Hypothalamus (tissue), 51 donors: Measurements from ENCODE around the gene TMEM237.
A peak's percentile ranks its signal among the peaks of the same experiment; 100 is the strongest.

Source experiments
- DNase-seq, 51 donors: peaks; one replicate each; lab custom pipeline; 2025; lab: John Stamatoyannopoulos, UW

TMEM237 gene

GRCh38 chr2:201642579-201643215 is 606 bp downstream of the TMEM237 start:
- DNase-seq, result peak; percentile 24 to 91 (median 74)

DNA sequence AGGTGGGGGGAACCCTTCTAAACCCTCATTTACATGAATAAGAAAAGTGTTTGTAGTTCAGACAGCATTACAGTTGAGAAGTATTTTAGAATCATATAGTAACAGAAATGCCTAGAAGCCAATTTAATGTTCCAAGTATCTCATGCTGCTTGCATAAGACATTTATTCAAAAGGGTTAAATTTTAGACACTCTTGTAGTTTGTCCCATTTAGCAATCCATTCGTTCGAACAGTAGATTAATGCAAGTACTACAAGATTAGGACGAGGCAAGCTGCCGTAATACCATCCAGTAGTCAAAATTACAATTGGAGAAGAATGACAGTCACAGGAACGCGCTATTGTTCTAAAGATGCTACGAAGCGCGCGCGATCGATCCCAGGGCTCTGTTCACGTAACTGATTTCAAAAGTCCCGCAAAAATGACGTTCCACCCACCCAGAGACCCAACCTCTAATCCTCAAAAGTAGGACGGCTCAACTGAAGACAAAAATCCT is 1.2 kb downstream of the TMEM237 start:
- DNase-seq, result peak in 3 of 51 donors; percentile 27 to 81 (median 30)

DNA sequence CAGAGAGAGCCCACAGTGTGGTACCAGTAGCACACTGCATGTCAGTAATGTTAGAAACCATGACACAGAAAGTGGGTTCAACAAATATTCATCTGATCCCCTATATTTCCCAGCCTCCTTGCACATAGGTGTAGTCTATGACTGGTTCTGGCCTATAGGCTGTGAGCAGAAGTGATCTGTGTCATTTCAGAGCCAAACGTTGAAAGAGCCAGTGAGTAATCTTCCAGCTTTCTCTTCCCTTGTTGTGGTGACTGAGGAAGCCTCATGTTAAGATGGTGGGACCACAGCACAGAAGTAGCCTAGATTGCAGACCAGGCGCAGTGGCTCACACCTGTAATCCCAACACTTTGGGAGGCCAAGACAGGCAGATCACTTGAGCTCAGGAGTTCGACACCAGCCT is 4.1 kb downstream of the TMEM237 start:
- no peak for DNase-seq

- DNase-seq, result no peak
Measured at GRCh38 chr2:201638326-201638725, 5.0 kb downstream of the TMEM237 start.

DNA sequence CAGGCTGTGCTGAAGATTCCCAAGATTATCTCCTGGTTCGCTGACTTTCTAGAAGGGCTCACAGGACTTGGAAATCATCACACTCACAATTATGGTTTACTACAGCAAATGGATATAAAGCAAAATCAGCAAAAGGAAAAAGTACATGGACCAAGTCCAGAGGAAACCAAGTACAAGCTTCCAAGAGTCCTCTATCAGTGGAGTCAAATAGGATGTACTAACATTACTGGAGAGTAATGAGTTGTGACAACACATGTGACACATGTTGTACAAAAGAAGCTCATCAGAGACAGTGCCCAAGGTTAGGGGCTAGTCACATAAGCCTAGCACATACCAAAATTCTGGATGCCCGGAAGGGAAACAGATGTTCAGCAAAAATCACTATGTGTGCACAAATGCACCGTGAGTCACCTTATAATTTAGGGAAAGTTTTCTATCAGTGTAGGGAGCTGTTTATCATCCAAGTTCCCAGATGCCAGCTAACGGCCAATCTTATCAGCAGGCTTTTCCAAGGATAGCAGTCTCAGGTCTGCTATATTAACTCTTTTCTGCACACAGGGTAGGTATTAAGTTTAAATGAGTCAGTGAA is 9.5 kb downstream of the TMEM237 start:
- DNase-seq, result no peak

- DNase-seq, result no peak
Measured at GRCh38 chr2:201631041-201631440, 12.3 kb downstream of the TMEM237 start.

DNA sequence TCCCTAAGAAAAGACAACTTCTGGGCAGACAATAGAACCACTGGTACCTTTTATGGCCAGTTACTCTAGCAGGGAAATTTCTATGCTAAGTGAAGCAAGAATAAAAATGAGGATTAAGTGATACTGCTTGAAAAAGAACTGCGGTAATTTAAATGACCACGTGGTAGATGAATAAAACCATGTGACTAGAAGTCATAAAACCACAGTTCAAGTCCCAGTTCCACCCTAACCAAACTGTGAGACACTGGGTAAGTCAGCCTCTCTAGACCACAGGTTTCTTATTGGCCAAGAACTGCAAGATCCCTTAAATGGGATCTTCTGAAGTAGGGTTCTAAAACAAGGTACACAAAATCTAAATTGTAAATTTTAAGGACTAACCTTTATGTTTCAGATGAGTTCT is 12.7 kb downstream of the TMEM237 start:
- DNase-seq, result no peak

- DNase-seq, result no peak
Measured at GRCh38 chr2:201628545-201628944, 14.8 kb downstream of the TMEM237 start.

DNA sequence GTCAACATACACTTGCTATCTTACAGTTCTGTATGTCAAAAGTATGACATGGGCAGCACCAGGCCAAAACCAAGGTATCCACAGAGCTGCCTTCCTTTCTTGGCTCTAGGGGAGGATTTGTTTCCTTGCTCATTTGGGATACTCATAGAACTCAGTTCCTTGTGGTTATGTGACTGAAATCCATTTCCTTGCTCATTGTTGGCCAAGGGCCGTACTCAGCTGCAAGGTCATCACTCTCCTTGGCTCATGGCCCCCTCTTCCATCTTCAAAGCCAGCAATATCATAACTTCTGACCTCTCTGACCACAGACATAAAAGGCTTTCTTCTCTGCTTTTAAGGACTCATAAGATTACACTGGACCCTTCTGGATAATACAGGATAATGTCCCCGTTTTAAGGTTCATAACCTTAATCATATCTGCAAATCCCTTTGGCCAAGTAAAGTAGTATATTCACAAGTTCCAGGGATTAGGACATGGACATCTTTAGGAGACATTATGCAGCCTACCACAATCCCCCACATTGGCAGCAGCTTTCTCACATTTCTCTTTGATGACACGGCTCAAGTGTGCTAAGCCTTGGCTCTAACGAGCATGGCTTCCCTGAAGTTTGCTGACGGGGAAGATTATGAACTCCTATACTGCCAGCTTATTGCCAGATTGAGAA is 20.9 kb downstream of the TMEM237 start:
- no peak for DNase-seq

GRCh38 chr2:201621293-201621999 is 21.9 kb downstream of the TMEM237 start:
- no peak for DNase-seq

- peak in 41 of 51 donors; percentile 1 to 73 (median 24) for DNase-seq
Measured at GRCh38 chr2:201618744-201619662, 24.3 kb downstream of the TMEM237 start.

DNA sequence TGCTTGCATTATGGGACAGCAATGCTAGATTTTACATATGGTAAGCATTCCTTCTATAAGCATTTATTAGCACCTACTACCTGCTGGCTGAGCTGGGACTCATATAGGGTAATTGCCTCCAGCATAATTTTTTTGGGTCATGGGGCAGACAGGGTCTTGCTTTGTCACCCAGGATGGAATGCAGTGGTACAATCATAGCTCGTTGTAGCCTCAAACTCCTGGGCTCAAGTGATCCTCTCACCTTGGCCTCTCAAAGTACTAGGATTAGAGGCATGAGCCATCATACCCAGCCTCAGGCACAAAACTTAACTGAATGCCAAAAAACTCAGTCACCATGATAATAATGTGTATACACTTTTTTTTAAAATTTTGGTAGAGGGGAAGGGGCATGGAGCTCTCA is 35.3 kb downstream of the TMEM237 start:
- no peak for DNase-seq

DNA sequence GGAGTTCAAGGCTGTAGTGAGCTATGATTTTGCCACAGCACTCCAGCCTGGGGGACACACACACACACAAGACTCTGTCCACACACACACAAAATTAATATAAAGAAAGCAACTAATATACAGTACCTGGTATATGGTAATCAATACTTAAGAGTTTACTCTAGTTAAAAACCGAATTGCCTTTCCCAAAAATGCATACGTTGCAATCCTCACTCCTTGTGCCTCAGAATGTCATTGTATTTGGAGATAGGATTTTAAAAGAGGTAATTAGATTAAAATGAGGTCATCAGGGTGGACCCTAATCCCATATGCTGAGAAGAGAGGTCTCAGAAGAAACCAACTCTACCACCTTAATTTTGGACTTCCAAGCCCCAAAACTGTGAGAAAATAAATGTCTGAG is 35.7 kb downstream of the TMEM237 start:
- no peak for DNase-seq

GRCh38 chr2:201600906-201601305 is 42.4 kb downstream of the TMEM237 start:
- DNase-seq, result no peak

DNA sequence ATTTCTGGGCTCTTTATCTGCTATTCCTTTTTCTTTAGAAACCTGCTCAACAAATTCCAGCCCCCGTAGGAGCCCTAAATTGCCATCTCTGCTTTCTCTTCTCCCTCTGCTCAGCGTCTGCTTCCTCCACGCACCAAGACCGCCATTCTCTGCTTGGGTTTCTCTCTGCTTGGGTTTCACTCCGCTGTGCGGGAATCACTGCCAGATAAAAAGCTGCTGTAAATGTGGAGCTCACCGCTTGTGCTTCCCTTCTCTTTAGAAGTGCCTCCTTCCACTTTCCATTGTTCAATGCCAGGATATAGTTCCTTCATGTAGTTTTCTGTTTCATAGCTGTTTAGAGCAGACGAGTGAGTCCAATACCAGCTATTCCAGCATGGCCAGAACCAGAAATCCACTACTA is 45.9 kb downstream of the TMEM237 start:
- peak in 1 of 51 donors; percentile 3 for DNase-seq

- DNase-seq, result no peak
Measured at GRCh38 chr2:201580486-201580885, 62.8 kb downstream of the TMEM237 start.

- DNase-seq, result no peak
Measured at GRCh38 chr2:201579536-201579935, 63.8 kb downstream of the TMEM237 start.

DNA sequence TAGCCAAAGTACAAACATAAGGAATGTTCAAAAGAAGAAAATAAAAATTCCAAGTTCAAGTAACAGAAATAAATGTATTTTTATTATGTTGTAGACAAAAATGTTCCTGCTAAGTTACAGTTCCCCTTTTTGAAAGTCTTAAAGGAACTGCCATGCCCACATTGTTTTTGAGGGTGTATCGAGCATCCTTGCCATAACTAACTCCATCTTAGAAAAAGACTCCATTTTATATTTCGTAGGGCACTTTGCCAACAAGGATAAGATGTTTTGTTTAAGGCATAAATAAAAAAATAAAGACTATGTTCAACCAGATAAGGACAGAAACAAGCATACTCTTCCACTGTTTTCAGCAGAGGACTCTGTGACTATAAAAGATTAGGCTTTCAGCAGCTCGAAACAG is 67.3 kb downstream of the TMEM237 start:
- DNase-seq, result no peak

DNA sequence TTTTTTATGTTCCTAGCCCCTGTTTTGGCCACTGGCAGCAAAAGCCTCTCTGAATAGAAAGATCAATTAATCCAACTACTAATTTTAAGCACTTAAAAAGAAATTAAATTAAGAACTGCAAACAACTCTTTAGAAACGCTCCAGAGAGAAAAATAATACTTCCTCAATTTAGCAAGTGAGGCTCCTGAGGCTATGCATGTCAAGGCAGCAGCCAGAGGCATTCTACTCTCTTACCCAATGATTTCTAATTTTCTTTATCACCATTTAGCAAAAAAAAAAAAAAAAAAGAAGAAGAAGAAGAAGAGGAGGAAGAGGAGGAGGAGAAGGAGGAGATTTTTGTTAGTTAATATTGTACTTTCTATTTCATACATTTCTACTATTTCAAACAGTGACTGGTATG is 68.5 kb downstream of the TMEM237 start:
- no peak for DNase-seq

- DNase-seq, result no peak
Measured at GRCh38 chr2:201572846-201573508, 70.3 kb downstream of the TMEM237 start.
